ENCODE results near the gene CRX. TPM values are rescaled to one million over a fixed set of nuclear protein-coding genes. Genes with fewer than 3 reads are reported as not detected.
A peak's percentile ranks its signal among the peaks of the same experiment; 100 is the strongest.
"Not testable (repeated sequence)": the region's sequence is repeated elsewhere in the genome, so short reads cannot be mapped to it uniquely, and the experiment has no call there.

CRX gene
- total RNA-seq, 5 donors from 2014 or later (not counting 1 experiment from before 2014, with no cell fraction given), result not detected

DNA sequence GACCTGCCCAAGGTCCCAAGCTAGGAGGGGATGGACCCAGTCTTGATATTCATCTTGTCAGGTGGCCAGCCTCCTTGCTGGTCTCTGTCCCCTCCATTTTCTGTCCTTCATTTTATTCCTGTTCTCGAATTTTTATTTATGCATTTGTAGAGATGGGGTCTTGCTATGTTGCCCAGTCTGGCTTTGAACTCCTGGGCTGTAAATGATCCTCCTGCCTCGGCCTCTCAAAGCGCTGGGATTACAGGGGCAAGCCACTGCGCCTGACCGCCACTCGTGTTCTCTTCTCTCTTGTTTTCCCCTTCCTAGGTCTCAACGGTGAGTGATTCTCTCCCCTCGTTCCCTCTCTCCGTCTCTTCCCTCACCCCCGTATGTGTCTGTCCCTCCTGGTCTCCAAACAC is 26.7 kb downstream of the CRX start:
- 55% methylated on average over 9 of the region's 10 CpGs for WGBS (ENCODE audit: insufficient coverage)
- no peak overlapping the region for H3K27ac ChIP-seq (ENCODE audit: low read length)
- no peak overlapping the region for H3K4me3 Mint-ChIP-seq
- no peaks in the 10 kb centered on the region for H3K36me3 ChIP-seq (ENCODE audit: control insufficient read depth in 2 of 2, extremely low read depth in 1 of 2, insufficient read depth in 1 of 2, low read length in 1 of 2)
- POLR2A ChIA-PET, result no interaction called here
- H3K9me3 Mint-ChIP-seq, result no peaks in the 10 kb centered on the region
- peaks cover 14 to 58% of the 10 kb centered on the region in 2 experiments for H3K27me3 ChIP-seq (replicated peaks in 1 of 2; ENCODE audit: control insufficient read depth in 2 of 2, extremely low read depth in 1 of 2, insufficient read depth in 2 of 2, low read length in 1 of 2)
- peaks cover 50 to 57% of the 10 kb centered on the region in 2 donors for H3K27me3 Mint-ChIP-seq
- H3K9me3 ChIP-seq, result no peaks in the 10 kb centered on the region
- CTCF ChIA-PET, result interaction anchor here in 1 of 2 donors (0.8 kb wide), 1 partner anchor 15 kb away, joined by 6 read pairs; no protein-coding TSS in a partner anchor
- no peak overlapping the region for H3K4me3 ChIP-seq (ENCODE audit: control insufficient read depth in 1 of 2, extremely low read depth in 1 of 2, low read length in 1 of 2)
- no peak overlapping the region for H3K27ac Mint-ChIP-seq
- ATAC-seq (replicated peaks in 1 of 4), result no peak
- no peak for DNase-seq
- peaks cover 6 to 14% (median 9%) of the 10 kb centered on the region in 3 donors for H3K4me1 Mint-ChIP-seq
- H3K36me3 Mint-ChIP-seq, result no peaks in the 10 kb centered on the region
- peaks cover 0 to 6% of the 10 kb centered on the region in 2 experiments for H3K4me1 ChIP-seq (ENCODE audit: control insufficient read depth in 1 of 2, extremely low read depth in 1 of 2, insufficient read depth in 2 of 2, low read length in 2 of 2)

DNA sequence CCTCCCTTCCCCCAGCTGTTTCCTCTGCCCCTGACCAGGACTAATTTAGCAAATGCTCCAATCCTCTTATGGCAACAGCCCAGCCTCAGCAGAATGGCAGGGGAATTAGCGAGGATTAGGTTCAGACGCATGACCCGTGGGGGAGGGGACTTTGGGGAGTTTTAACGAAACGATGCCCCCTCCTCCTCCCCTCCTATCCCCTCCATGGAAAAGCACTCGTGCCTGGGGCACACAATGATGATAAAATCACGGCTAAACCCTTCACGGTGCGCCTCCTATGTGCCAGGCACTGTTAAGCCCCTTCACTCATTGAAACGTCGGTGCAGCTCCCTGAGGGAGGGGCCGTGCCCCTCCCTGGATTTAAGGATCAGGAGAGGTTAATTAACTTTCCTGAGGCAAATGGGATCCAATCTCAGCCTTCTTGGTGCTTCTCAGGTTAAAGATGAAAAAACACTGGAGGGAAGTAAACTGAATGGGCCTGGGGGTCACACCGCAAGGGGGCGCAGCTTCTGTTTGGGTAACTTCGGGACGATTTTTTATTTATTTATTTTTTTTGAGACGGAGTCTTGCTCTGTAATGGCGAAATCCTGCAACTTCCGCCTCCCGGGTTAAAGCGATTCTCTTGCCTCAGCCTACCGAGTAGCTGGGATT is 27.2 kb downstream of the CRX start:
- Histone ChIP-seq H3K4me1 (ENCODE audit: control insufficient read depth in 1 of 2, extremely low read depth in 1 of 2, insufficient read depth in 2 of 2, low read length in 2 of 2) (peaks cover 0 to 6% of the 10 kb centered on the region in 2 experiments), H3K9me3 (no peaks in the 10 kb centered on the region), H3K36me3 (ENCODE audit: control insufficient read depth in 2 of 2, extremely low read depth in 1 of 2, insufficient read depth in 1 of 2, low read length in 1 of 2) (no peaks in the 10 kb centered on the region), H3K4me3 (ENCODE audit: control insufficient read depth in 1 of 2, extremely low read depth in 1 of 2, low read length in 1 of 2) (no peak overlapping the region), H3K27me3 (replicated peaks in 1 of 2; ENCODE audit: control insufficient read depth in 2 of 2, extremely low read depth in 1 of 2, insufficient read depth in 2 of 2, low read length in 1 of 2) (peaks cover 14 to 60% of the 10 kb centered on the region in 2 experiments), H3K27ac (ENCODE audit: low read length) (no peak overlapping the region)
- Mint-ChIP-seq H3K9me3 (no peaks in the 10 kb centered on the region), H3K36me3 (no peaks in the 10 kb centered on the region), H3K27me3 (peaks cover 53 to 59% of the 10 kb centered on the region in 2 donors), H3K4me3 (peak overlapping the region in 1 of 3 donors; percentile 36), H3K27ac (no peak overlapping the region), H3K4me1 (peaks cover 6 to 19% (median 13%) of the 10 kb centered on the region in 3 donors)
- CTCF ChIA-PET, result interaction anchor here in 1 of 2 donors (0.7 to 0.8 kb wide), 2 partner anchors 14 to 15 kb away, joined by 5 to 6 read pairs; no protein-coding TSS in a partner anchor
- ATAC-seq (replicated peaks in 1 of 4) (no peak), DNase-seq (peak in 24 of 35 experiments; percentile 1 to 37 (median 12))
- POLR2A ChIA-PET, result no interaction called here
- 5% methylated on average over 5 of the region's 22 CpGs for WGBS (ENCODE audit: insufficient coverage)

DNA sequence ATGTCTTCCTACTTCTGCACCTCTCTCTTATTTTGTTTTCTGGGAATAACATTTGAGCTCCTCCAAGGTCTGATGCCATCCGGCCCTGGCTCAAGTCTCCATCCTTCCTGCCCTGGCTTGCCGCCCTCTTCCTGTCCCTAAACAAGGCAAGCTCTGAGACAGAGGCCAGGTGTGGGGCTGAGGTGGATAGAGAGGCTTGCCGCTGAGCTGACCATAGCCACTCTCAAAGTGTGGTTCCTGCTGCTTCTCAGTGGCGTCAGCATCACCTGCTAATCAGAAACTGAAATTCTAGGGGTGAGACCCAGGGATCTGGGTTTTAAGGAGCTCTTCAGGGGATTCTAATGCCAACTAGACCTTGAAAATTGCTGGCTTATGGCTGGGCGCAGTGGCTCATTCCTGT is 31.3 kb downstream of the CRX start:
- DNase-seq, result no peak
- CTCF ChIA-PET, result no interaction called here
- no peaks in the 10 kb centered on the region for H3K9me3 Mint-ChIP-seq
- H3K4me1 Mint-ChIP-seq, result peaks cover 13 to 36% (median 21%) of the 10 kb centered on the region in 3 donors
- no peak for ATAC-seq (replicated peaks in 1 of 4)
- Histone ChIP-seq H3K27me3 (replicated peaks in 1 of 2; ENCODE audit: control insufficient read depth in 2 of 2, extremely low read depth in 1 of 2, insufficient read depth in 2 of 2, low read length in 1 of 2) (peaks cover 14 to 59% of the 10 kb centered on the region in 2 experiments), H3K4me3 (ENCODE audit: control insufficient read depth in 1 of 2, extremely low read depth in 1 of 2, low read length in 1 of 2) (no peak overlapping the region), H3K4me1 (ENCODE audit: control insufficient read depth in 1 of 2, extremely low read depth in 1 of 2, insufficient read depth in 2 of 2, low read length in 2 of 2) (peaks cover 3 to 9% of the 10 kb centered on the region in 2 experiments), H3K9me3 (no peaks in the 10 kb centered on the region), H3K36me3 (ENCODE audit: control insufficient read depth in 2 of 2, extremely low read depth in 1 of 2, insufficient read depth in 1 of 2, low read length in 1 of 2) (no peaks in the 10 kb centered on the region), H3K27ac (ENCODE audit: low read length) (no peak overlapping the region)
- WGBS (ENCODE audit: insufficient coverage), result 80% methylated on average over 2 of the region's 5 CpGs
- no peaks in the 10 kb centered on the region for H3K36me3 Mint-ChIP-seq
- H3K27me3 Mint-ChIP-seq, result peaks cover 38 to 46% of the 10 kb centered on the region in 2 donors
- H3K27ac Mint-ChIP-seq, result no peak overlapping the region
- POLR2A ChIA-PET, result no interaction called here
- H3K4me3 Mint-ChIP-seq, result no peak overlapping the region

DNA sequence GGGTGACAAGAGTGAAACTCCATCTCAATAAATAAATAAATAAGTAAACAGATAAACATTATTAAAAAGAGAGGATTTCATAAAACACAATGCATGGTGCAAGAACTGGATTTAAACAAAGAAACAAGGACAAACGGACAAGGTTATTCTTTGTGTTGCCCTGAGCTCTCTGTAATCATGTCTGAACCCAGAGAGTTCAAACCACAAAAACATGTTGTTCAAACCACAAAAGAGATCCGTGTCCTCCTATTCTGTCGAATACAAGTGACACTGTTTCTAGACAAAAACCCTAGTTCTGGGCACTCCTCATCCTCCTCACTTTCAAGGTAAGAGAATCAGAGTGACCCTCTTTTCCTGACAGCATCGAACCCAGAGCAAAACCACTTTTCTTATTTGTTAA is 32.7 kb downstream of the CRX start:
- Histone ChIP-seq H3K27ac (ENCODE audit: low read length) (no peak overlapping the region), H3K4me1 (ENCODE audit: control insufficient read depth in 1 of 2, extremely low read depth in 1 of 2, insufficient read depth in 2 of 2, low read length in 2 of 2) (peaks cover 3% of the 10 kb centered on the region in 2 experiments), H3K27me3 (replicated peaks in 1 of 2; ENCODE audit: control insufficient read depth in 2 of 2, extremely low read depth in 1 of 2, insufficient read depth in 2 of 2, low read length in 1 of 2) (peaks cover 5 to 49% of the 10 kb centered on the region in 2 experiments), H3K36me3 (ENCODE audit: control insufficient read depth in 2 of 2, extremely low read depth in 1 of 2, insufficient read depth in 1 of 2, low read length in 1 of 2) (no peaks in the 10 kb centered on the region), H3K4me3 (ENCODE audit: control insufficient read depth in 1 of 2, extremely low read depth in 1 of 2, low read length in 1 of 2) (no peak overlapping the region), H3K9me3 (no peaks in the 10 kb centered on the region)
- peaks cover 12 to 27% (median 17%) of the 10 kb centered on the region in 3 donors for H3K4me1 Mint-ChIP-seq
- ChIA-PET CTCF (interaction anchor here in 1 of 2 donors (0.6 kb wide), 1 partner anchor 9 kb away, joined by 3 read pairs; no protein-coding TSS in a partner anchor), POLR2A (no interaction called here)
- H3K27ac Mint-ChIP-seq, result no peak overlapping the region
- ATAC-seq (replicated peaks in 1 of 4) (peak in 1 of 4 experiments; percentile 36), DNase-seq (no peak)
- 0% methylated on average over 2 of the region's 4 CpGs for WGBS (ENCODE audit: insufficient coverage)
- no peaks in the 10 kb centered on the region for H3K36me3 Mint-ChIP-seq
- H3K9me3 Mint-ChIP-seq, result no peaks in the 10 kb centered on the region
- H3K4me3 Mint-ChIP-seq, result no peak overlapping the region
- peaks cover 31 to 40% of the 10 kb centered on the region in 2 donors for H3K27me3 Mint-ChIP-seq

- H3K27ac ChIP-seq (ENCODE audit: low read length); POLR2A ChIA-PET; H3K9me3 ChIP-seq; H3K4me3 ChIP-seq (ENCODE audit: control insufficient read depth in 1 of 2, extremely low read depth in 1 of 2, low read length in 1 of 2); H3K36me3 ChIP-seq (ENCODE audit: control insufficient read depth in 2 of 2, extremely low read depth in 1 of 2, insufficient read depth in 1 of 2, low read length in 1 of 2); H3K4me3 Mint-ChIP-seq; H3K9me3 Mint-ChIP-seq; H3K4me1 ChIP-seq (ENCODE audit: control insufficient read depth in 1 of 2, extremely low read depth in 1 of 2, insufficient read depth in 2 of 2, low read length in 2 of 2); H3K27ac Mint-ChIP-seq; H3K36me3 Mint-ChIP-seq; ATAC-seq (replicated peaks in 1 of 4); DNase-seq: not testable (repeated sequence)
- WGBS (ENCODE audit: insufficient coverage), result 92% methylated on average over 9 of the region's 9 CpGs
- peaks cover 0 to 38% of the 10 kb centered on the region in 2 experiments for H3K27me3 ChIP-seq (replicated peaks in 1 of 2; ENCODE audit: control insufficient read depth in 2 of 2, extremely low read depth in 1 of 2, insufficient read depth in 2 of 2, low read length in 1 of 2)
- H3K27me3 Mint-ChIP-seq, result peaks cover 21 to 29% of the 10 kb centered on the region in 2 donors
- CTCF ChIA-PET, result interaction anchor here in 1 of 2 donors (0.6 kb wide), 1 partner anchor 1020 kb away, joined by 3 read pairs; no protein-coding TSS in a partner anchor
- H3K4me1 Mint-ChIP-seq, result peaks cover 8 to 23% (median 12%) of the 10 kb centered on the region in 3 donors
Measured at GRCh38 chr19:47858231-47858630, 36.5 kb downstream of the CRX start.

DNA sequence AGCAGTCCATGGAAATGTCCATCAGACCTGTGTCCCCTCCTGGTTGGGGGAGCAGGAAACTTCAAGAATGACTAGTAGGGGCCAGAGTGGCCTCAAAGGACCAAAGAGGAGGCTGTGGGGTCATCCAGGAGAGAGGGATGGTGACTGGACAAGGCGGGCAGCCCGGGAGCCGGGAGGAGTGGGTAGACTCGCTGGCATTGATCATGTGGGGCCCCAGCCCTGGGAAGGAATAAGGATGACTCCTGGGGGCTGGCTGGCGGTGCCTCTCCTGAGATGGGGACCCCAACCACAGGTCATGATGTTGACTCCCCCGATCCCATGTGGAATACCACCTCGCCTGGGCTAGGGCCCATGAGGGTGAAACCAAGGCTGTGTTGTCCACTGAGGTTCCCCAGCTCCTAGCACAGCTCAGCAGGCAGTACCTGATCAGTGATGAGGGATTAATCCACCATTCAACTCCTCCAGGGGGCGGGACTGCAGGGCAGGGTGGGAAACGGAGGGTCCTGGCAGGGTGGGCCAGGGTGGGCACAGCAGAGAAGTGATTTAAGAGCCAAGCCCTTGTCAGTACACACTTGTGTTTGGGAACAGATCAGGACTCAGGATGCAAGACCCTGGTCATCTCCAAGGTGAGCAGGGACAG is 37.0 kb downstream of the CRX start, which contains the start of gene TPRX2:
Gene TPRX2, plus strand, starts transcription at position 590 of the 640 bp plus-strand sequence. Its CDS starts 12 bp downstream, at position 602.
- H3K4me1 Mint-ChIP-seq, result peaks cover 8 to 19% (median 10%) of the 10 kb centered on the region in 3 donors
- H3K27ac Mint-ChIP-seq; H3K36me3 ChIP-seq (ENCODE audit: control insufficient read depth in 2 of 2, extremely low read depth in 1 of 2, insufficient read depth in 1 of 2, low read length in 1 of 2); ATAC-seq (replicated peaks in 1 of 4); H3K36me3 Mint-ChIP-seq; H3K4me3 ChIP-seq (ENCODE audit: control insufficient read depth in 1 of 2, extremely low read depth in 1 of 2, low read length in 1 of 2); H3K4me3 Mint-ChIP-seq; POLR2A ChIA-PET; H3K9me3 Mint-ChIP-seq; H3K4me1 ChIP-seq (ENCODE audit: control insufficient read depth in 1 of 2, extremely low read depth in 1 of 2, insufficient read depth in 2 of 2, low read length in 2 of 2); DNase-seq; H3K9me3 ChIP-seq; H3K27ac ChIP-seq (ENCODE audit: low read length): not testable (repeated sequence)
- CTCF ChIA-PET, result interaction anchor here in 1 of 2 donors (0.6 kb wide), 1 partner anchor 1020 kb away, joined by 3 read pairs; no protein-coding TSS in a partner anchor
- peaks cover 0 to 40% of the 10 kb centered on the region in 2 experiments for H3K27me3 ChIP-seq (replicated peaks in 1 of 2; ENCODE audit: control insufficient read depth in 2 of 2, extremely low read depth in 1 of 2, insufficient read depth in 2 of 2, low read length in 1 of 2)
- H3K27me3 Mint-ChIP-seq, result peaks cover 16 to 28% of the 10 kb centered on the region in 2 donors
- WGBS (ENCODE audit: insufficient coverage), result 81% methylated on average over 4 of the region's 9 CpGs
